Heart right ventricle (tissue), 16 donors: ENCODE results near the gene NEK5. TPM values are rescaled to one million over a fixed set of nuclear protein-coding genes. Genes with fewer than 3 reads are reported as not detected.

Source experiments
- ATAC-seq, 8 donors: fragments of 200-7000 bp; cut with Tn5 transposase; one replicate each; pipeline ENCODE4 v1.9.1; 2020; ENCODE audit warnings: mild to moderate bottlenecking in 8 of 8, moderate library complexity in 8 of 8, moderate number of reproducible peaks in 1 of 8
- DNase-seq, 2 donors: peaks; one replicate each; pipeline ENCODE4 v3.0.0-alpha.2; 2020
- H3K27ac ChIP-seq, 10 donors: fragments of 200-600 bp; sonication (generic) in 2 of 10; one replicate each; pipeline versions ENCODE4 v1.5.0 to v1.8.0; 2020 to 2022; ENCODE audit warnings: mild to moderate bottlenecking in 3 of 10
- H3K27me3 ChIP-seq, 7 donors: fragments of 200-600 bp; one replicate each; pipeline ENCODE4 v1.8.0; 2021 to 2022; ENCODE audit warnings: mild to moderate bottlenecking in 2 of 7
- H3K36me3 ChIP-seq, 9 donors: fragments of 200-600 bp; sonication (generic) in 1 of 9; one replicate each; pipeline versions ENCODE4 v1.5.0 to v1.8.0; 2020 to 2022; ENCODE audit warnings: mild to moderate bottlenecking in 2 of 9
- H3K4me1 ChIP-seq, 9 donors: fragments of 200-600 bp; sonication (generic) in 1 of 9; one replicate each; pipeline versions ENCODE4 v1.5.0 to v1.8.0; 2020 to 2022; ENCODE audit warnings: mild to moderate bottlenecking in 4 of 9
- H3K4me3 ChIP-seq, 10 donors: fragments of 200-600 bp; sonication (generic) in 2 of 10; one replicate each; pipeline versions ENCODE4 v1.5.0 to v1.8.0; 2020 to 2022; ENCODE audit warnings: mild to moderate bottlenecking in 7 of 10, moderate library complexity in 2 of 10
- H3K9me3 ChIP-seq, 11 donors: fragments of 200-600 bp in 10 of 11; sonication (generic) in 2 of 11; one replicate each; pipeline versions ENCODE4 v1.5.0 to v1.8.0; 2013 to 2022; ENCODE audit warnings: mild to moderate bottlenecking in 2 of 11, control low read depth in 1 of 11, moderate library complexity in 1 of 11
- CTCF ChIP-seq, 9 donors: fragments of 200-600 bp; sonication (generic) in 2 of 9; IDR thresholded peaks; one replicate each; pipeline versions ENCODE4 v1.5.0 to v1.8.0; 2021 to 2022; ENCODE audit warnings: antibody characterized with exemption in 9 of 9, mild to moderate bottlenecking in 5 of 9, moderate library complexity in 1 of 9
- WGBS, 2 donors: extraction: QIAGEN DNeasy Blood & Tissue Kit; methylation state at CpG; one replicate each; pipeline ENCODE4 v1.1.7; 2013; ENCODE audit warnings: inconsistent platforms in 1 of 2; 5-methylcytosine and 5-hydroxymethylcytosine counted together
- intact Hi-C, 10 donors: fragments of 100-400 bp; cut with DNase I; formaldehyde crosslinking; loops; one replicate each; pipeline versions ENCODE4 v1.11.1 to v1.14.2; 2022
- polyA plus RNA-seq, 2 donors: library from polyadenylated mRNA; stranded (reverse); fragments of 200-250 nt; gene quantifications; one replicate each; pipeline ENCODE4 v1.2.3, GENCODE V29; 2013
- total RNA-seq, 10 donors: library from RNA; stranded (reverse); fragmentation: NEBNext Ultra II Directional in 3 of 10; extraction: Animal tissue kit (Norgen Biotek cat#: 25700) in 3 of 10; gene quantifications; one replicate each; pipeline versions ENCODE4 v1.2.1 to v1.2.4, GENCODE V29; 2021 to 2023
- donor health status: Arrhythmogenic right ventricular cardiomyopathy.
- donor health status: ischemic (EF 13 %, LVEDD 7.1; RV severe dilation, severe dysfunction).
- donor health status: healthy with polysubstance abuse.
- donor health status: DM: no; HTN: yes; CAD: no.
- donor health status: DM: no; HTN: no; CAD: no.
- donor health status: ischemic (EF 25% LVEDD 6.9; RV normal size, moderate dysfunction).
- donor health status: ischemic (EF 25% LVEDD 5.7; RV mildly dilated, moderate dysfunction).
- donor health status: healthy.
- donor health status: DM: yes; HTN: yes; CAD: no.
- donor health status: Ischemic cardiomyopathy.
- donor health status: ischemic (EF 35%, LVEDD 5.7; RV mildly dilated, moderate dysfunction).
- donor health status: nonischemic (EF 11% LVEDD 7.7; RV severe dilation, severe dysfunction).
- donor health status: DM: yes; HTN: yes; CAD: no.
- donor health status: PGD.
- donor health status: ischemic (EF 29% LVEDD 5.4; RV normal size, mild dysfunction).
- donor health status: nonischemic (EF 23%, LVEDD 6.1; RV moderate dilation, normal function).

Gene NEK5
- total and polyA plus RNA-seq, 12 donors = 0.03 to 0.93 (median 0.25) TPM; not detected in 1

DNA sequence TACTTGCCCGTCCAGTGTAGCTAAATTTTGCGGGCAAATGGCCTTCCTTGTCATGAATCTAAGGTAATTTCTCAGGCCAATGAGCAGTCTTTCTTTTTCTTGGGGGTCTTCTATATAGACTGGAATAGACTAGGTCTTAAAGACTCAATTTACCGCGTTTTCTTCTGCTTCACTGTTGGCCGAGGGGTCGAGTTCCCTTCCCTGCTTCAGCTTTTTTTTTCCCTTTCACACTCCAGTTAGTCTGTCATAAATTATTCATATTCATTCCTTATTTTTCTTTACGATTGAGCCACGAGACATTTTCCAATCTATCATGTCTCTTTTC, 116.4 kb downstream of the NEK5 start:
- 0% methylated on average over 8 of the region's 8 CpGs for WGBS, 2 donors
- Histone ChIP-seq H3K27me3 (peaks cover 0 to 19% (median 0%) of the 10 kb centered on the region in 7 donors), H3K27ac (peak overlapping the region in 9 of 10 donors; percentile 72 to 89 (median 85)), H3K4me1 (peaks cover 0 to 34% (median 27%) of the 10 kb centered on the region in 9 donors), H3K4me3 (peak overlapping the region; percentile 80 to 97 (median 93)), H3K36me3 (peaks cover 0 to 11% (median 0%) of the 10 kb centered on the region in 9 donors), H3K9me3 (no peaks in the 10 kb centered on the region)
- TF ChIP-seq CTCF (IDR thresholded peaks at IDR 0.05) = no peak
- no peak for DNase-seq
- ATAC-seq = no peak
- intact Hi-C loops = loop anchor here in 1 of 10 donors (10.0 kb wide), 1 partner anchor 198 kb away; no protein-coding TSS in a partner anchor

- peak within 1 kb of the TSS; percentile 72 to 89 (median 85) for H3K27ac ChIP-seq
- ATAC-seq (peak; percentile 100), DNase-seq (peak; percentile 99 to 100)
- peak in 1 of 9 donors; percentile 5 for TF ChIP-seq CTCF (IDR thresholded peaks at IDR 0.05)
- peak within 1 kb of the TSS; percentile 80 to 97 (median 93) for H3K4me3 ChIP-seq
- no peaks in the 10 kb centered on the region for H3K9me3 ChIP-seq
- intact Hi-C loops = loop anchor here in 1 of 10 donors (10.0 kb wide), 1 partner anchor 197 kb away; no protein-coding TSS in a partner anchor
- peaks cover 0 to 8% (median 0%) of the 10 kb centered on the region in 9 donors for H3K36me3 ChIP-seq
- H3K27me3 ChIP-seq = peaks cover 0 to 19% (median 0%) of the 10 kb centered on the region in 7 donors
- peaks cover 0 to 34% (median 27%) of the 10 kb centered on the region in 9 donors for H3K4me1 ChIP-seq
- WGBS, 2 donors = 0 to 1% methylated on average over 78 to 82 of the region's 82 CpGs
These were observed 117.0 kb downstream of the NEK5 start, which contains the start of gene ALG11 for GRCh38 chr13:52011632-52012511. Gene ALG11 (plus strand): TSS chr13:52012398. CDS start chr13:52012419, 21 bp downstream.

GRCh38 chr13:52010890-52011631, 117.8 kb downstream of the NEK5 start, which contains the start of gene ATP7B:
Gene ATP7B (minus strand): TSS chr13:52011450. CDS start chr13:52011337, 113 bp downstream.
- WGBS, 2 donors = 3% methylated on average over 45 to 46 of the region's 46 CpGs
- Histone ChIP-seq H3K4me3 (peak within 1 kb of the TSS; percentile 80 to 97 (median 93)), H3K9me3 (no peaks in the 10 kb centered on the region), H3K36me3 (peaks cover 0 to 7% (median 0%) of the 10 kb centered on the region in 9 donors), H3K27ac (peak within 1 kb of the TSS; percentile 72 to 89 (median 85)), H3K27me3 (peaks cover 0 to 19% (median 0%) of the 10 kb centered on the region in 7 donors), H3K4me1 (peaks cover 0 to 34% (median 27%) of the 10 kb centered on the region in 9 donors)
- DNase-seq (peak; percentile 15), ATAC-seq (peak in 7 of 8 donors; percentile 10 to 54 (median 16))
- peak in 3 of 9 donors; percentile 10 to 39 (median 28) for TF ChIP-seq CTCF (IDR thresholded peaks at IDR 0.05)
- intact Hi-C loops = loop anchor here in 1 of 10 donors (10.0 kb wide), 1 partner anchor 196 kb away; no protein-coding TSS in a partner anchor
